ENCODE results near the gene ADAMTSL1. TPM values are rescaled to one million over a fixed set of nuclear protein-coding genes. Genes with fewer than 3 reads are reported as not detected.

Gene ADAMTSL1
- total RNA-seq, 1 experiment from 2014 or later: not detected

DNA sequence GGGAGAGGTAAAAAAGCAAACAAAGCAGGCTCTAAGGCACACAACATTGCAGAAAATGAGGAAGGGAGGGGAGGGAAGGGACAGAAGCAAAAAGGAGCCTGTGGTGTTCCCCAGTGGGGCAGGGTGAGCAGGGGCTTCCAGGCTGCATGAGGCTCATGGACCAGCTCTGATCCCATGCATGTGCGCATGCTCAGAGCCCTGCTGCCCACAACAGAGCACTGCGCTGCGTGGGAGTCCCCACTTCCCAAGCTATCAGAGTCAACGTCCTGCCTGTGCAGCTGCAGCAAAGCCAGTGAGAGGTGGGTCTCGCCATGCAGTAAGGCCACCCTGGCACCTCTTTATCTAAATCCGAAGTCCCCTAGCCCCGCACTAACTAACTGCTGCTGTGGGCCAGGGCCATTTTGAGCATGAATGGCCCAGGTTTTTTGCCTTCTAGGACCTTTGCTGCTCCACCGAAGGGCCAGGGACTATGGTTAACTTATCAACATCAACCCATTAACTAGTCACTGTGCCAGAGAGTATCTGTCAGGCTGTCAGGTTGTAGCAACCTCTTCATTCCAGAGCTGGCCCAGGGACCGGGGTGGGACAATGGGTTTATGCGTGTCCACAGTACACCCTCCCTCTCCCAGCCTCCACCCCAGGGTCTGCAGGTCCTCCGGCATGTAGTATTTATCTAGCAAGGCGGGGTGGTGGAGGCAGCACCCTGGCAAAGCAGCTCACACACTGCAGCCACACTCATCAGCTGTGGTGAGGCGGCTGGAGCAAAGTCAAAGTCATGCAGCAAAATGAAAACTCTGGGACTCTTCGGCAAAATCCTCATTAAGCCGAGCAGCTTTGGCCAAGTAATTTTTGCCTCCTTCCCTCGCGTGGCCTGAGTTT is 435.4 kb downstream of the ADAMTSL1 start:
- ChIA-PET POLR2A (no interaction called here), RAD21 (ENCODE audit: low non-redundant PET in 1 of 2, low total read pairs in 2 of 2, uncharacterized antibody in 2 of 2, unreplicated experiment in 2 of 2) (no interaction called here), CTCF (no interaction called here)
- no peaks in the 10 kb centered on the region for H3K4me1 ChIP-seq (ENCODE audit: control insufficient read depth in 1 of 2, insufficient read depth in 2 of 2, low read length in 2 of 2)
- no peak overlapping the region for H3K27ac ChIP-seq (ENCODE audit: low read depth, low read length)
- no peaks in the 10 kb centered on the region for H3K9me2 ChIP-seq (ENCODE audit: insufficient read depth)
- intact Hi-C loops (cut with micrococcal nuclease): no loop called here
- H3K9me3 ChIP-seq (ENCODE audit: control insufficient read depth in 1 of 2, insufficient read depth in 1 of 2, low read depth in 1 of 2, low read length in 2 of 2): no peaks in the 10 kb centered on the region
- H3K4me3 ChIP-seq (replicated peaks in 1 of 2; ENCODE audit: low read depth in 1 of 2, low read length in 2 of 2): no peak overlapping the region
- no TSS peak for BruUV-seq (replicated peaks)
- H4K20me1 ChIP-seq (ENCODE audit: insufficient read depth): no peaks in the 10 kb centered on the region
- peaks cover 27% of the 10 kb centered on the region for H3K27me3 ChIP-seq (ENCODE audit: insufficient read depth, low read length)
- no peak for TF ChIP-seq ELF1 (IDR thresholded peaks at IDR 0.05; ENCODE audit: borderline replicate concordance, low read depth)
- no peak for TF ChIP-seq CBX3 (IDR thresholded peaks at IDR 0.05; ENCODE audit: low read depth)
- TF ChIP-seq, protein P1, sequence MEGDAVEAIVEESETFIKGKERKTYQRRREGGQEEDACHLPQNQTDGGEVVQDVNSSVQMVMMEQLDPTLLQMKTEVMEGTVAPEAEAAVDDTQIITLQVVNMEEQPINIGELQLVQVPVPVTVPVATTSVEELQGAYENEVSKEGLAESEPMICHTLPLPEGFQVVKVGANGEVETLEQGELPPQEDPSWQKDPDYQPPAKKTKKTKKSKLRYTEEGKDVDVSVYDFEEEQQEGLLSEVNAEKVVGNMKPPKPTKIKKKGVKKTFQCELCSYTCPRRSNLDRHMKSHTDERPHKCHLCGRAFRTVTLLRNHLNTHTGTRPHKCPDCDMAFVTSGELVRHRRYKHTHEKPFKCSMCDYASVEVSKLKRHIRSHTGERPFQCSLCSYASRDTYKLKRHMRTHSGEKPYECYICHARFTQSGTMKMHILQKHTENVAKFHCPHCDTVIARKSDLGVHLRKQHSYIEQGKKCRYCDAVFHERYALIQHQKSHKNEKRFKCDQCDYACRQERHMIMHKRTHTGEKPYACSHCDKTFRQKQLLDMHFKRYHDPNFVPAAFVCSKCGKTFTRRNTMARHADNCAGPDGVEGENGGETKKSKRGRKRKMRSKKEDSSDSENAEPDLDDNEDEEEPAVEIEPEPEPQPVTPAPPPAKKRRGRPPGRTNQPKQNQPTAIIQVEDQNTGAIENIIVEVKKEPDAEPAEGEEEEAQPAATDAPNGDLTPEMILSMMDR (IDR thresholded peaks at IDR 0.05 in 2 of 3, conservative IDR thresholded peaks at IDR 0.05 in 1 of 3; ENCODE audit: borderline replicate concordance in 1 of 3, insufficient read depth in 1 of 3, low read depth in 2 of 3, low read length in 2 of 3): no peak
- no peak for TF ChIP-seq POLR2AphosphoS5 (IDR thresholded peaks at IDR 0.05; ENCODE audit: low read depth, low read length)
- TF ChIP-seq EZH2phosphoT487 (IDR thresholded peaks at IDR 0.05; ENCODE audit: borderline replicate concordance): no peak
- TF ChIP-seq, protein P2, sequence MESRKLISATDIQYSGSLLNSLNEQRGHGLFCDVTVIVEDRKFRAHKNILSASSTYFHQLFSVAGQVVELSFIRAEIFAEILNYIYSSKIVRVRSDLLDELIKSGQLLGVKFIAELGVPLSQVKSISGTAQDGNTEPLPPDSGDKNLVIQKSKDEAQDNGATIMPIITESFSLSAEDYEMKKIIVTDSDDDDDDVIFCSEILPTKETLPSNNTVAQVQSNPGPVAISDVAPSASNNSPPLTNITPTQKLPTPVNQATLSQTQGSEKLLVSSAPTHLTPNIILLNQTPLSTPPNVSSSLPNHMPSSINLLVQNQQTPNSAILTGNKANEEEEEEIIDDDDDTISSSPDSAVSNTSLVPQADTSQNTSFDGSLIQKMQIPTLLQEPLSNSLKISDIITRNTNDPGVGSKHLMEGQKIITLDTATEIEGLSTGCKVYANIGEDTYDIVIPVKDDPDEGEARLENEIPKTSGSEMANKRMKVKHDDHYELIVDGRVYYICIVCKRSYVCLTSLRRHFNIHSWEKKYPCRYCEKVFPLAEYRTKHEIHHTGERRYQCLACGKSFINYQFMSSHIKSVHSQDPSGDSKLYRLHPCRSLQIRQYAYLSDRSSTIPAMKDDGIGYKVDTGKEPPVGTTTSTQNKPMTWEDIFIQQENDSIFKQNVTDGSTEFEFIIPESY (IDR thresholded peaks at IDR 0.05; ENCODE audit: extremely low read depth, insufficient replicate concordance, low read length): no peak
- TF ChIP-seq YY1 (IDR thresholded peaks at IDR 0.05; ENCODE audit: extremely low read depth, insufficient replicate concordance, low read depth, low read length): no peak
- TF ChIP-seq, protein P3, sequence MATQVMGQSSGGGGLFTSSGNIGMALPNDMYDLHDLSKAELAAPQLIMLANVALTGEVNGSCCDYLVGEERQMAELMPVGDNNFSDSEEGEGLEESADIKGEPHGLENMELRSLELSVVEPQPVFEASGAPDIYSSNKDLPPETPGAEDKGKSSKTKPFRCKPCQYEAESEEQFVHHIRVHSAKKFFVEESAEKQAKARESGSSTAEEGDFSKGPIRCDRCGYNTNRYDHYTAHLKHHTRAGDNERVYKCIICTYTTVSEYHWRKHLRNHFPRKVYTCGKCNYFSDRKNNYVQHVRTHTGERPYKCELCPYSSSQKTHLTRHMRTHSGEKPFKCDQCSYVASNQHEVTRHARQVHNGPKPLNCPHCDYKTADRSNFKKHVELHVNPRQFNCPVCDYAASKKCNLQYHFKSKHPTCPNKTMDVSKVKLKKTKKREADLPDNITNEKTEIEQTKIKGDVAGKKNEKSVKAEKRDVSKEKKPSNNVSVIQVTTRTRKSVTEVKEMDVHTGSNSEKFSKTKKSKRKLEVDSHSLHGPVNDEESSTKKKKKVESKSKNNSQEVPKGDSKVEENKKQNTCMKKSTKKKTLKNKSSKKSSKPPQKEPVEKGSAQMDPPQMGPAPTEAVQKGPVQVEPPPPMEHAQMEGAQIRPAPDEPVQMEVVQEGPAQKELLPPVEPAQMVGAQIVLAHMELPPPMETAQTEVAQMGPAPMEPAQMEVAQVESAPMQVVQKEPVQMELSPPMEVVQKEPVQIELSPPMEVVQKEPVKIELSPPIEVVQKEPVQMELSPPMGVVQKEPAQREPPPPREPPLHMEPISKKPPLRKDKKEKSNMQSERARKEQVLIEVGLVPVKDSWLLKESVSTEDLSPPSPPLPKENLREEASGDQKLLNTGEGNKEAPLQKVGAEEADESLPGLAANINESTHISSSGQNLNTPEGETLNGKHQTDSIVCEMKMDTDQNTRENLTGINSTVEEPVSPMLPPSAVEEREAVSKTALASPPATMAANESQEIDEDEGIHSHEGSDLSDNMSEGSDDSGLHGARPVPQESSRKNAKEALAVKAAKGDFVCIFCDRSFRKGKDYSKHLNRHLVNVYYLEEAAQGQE (IDR thresholded peaks at IDR 0.05; ENCODE audit: low read depth): no peak
- TF ChIP-seq, protein P4, sequence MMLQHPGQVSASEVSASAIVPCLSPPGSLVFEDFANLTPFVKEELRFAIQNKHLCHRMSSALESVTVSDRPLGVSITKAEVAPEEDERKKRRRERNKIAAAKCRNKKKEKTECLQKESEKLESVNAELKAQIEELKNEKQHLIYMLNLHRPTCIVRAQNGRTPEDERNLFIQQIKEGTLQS (IDR thresholded peaks at IDR 0.05): no peak
- no peak for TF ChIP-seq SIN3A (IDR thresholded peaks at IDR 0.05; ENCODE audit: low read depth)
- no peak for TF ChIP-seq EGR1 (IDR thresholded peaks at IDR 0.05; ENCODE audit: low read depth)
- no peak for TF ChIP-seq SP1 (IDR thresholded peaks at IDR 0.05; ENCODE audit: low read depth)
- TF ChIP-seq FOSL1 (IDR thresholded peaks at IDR 0.05; ENCODE audit: low read depth): no peak
- TF ChIP-seq ZFX (IDR thresholded peaks at IDR 0.05): no peak
- TF ChIP-seq, protein P5, sequence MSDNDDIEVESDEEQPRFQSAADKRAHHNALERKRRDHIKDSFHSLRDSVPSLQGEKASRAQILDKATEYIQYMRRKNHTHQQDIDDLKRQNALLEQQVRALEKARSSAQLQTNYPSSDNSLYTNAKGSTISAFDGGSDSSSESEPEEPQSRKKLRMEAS (IDR thresholded peaks at IDR 0.05): no peak
- TF ChIP-seq TCF7L2 (IDR thresholded peaks at IDR 0.05; ENCODE audit: borderline replicate concordance, extremely low read depth, insufficient read depth, insufficient read length): no peak
- H3K79me2 ChIP-seq (ENCODE audit: insufficient read depth, low read length): no peaks in the 10 kb centered on the region
- no peak overlapping the region for H3K4me2 ChIP-seq (ENCODE audit: low read length)
- no peak overlapping the region for H2AFZ ChIP-seq (ENCODE audit: low read depth, low read length, poor library complexity, severe bottlenecking)
- no peaks in the 10 kb centered on the region for H3K36me3 ChIP-seq (ENCODE audit: control insufficient read depth in 1 of 2, insufficient read depth in 2 of 2, low read length in 2 of 2)
- ATAC-seq (no peak), DNase-seq (ENCODE audit: low read depth, low spot score) (no peak)
- no peak overlapping the region for H3K9ac ChIP-seq (ENCODE audit: low read length)
